Activated gamma-delta T cell treated with anti-CD3 and anti-CD28 coated beads, Interleukin-2, amount 50 U/mL, for 16 hours (primary cell): Measurements from ENCODE around the gene MUSTN1.

Experiments
- DNase-seq: peaks from one replicate; pipeline ENCODE4 v3.0.0-alpha.2; 2020; ENCODE audit warnings: low read depth

Gene MUSTN1

DNA sequence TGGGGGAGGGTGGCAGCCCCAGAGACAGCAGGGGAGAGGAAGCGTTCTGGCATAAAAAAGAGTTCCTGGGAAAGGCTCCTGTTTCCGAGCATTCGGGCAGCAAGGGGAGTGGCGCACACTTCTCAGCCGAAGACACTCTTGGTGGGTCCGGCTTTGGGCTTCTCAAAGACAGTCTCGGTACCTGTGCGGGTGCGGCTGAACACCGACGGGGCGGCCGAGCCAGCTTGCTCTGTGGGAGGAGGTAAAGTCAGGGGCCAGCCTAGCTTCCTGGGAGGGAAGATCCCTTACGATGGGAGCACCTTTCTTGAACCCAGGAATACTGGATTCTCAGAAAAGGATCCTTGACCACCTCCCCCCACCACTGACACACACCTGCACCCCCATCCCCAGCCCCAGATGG lies 1.6 kb downstream of the MUSTN1 start:
- DNase-seq, result no peak

- no peak for DNase-seq
Observed at GRCh38 chr3:52831500-52832301, 3.1 kb downstream of the MUSTN1 start.

DNA sequence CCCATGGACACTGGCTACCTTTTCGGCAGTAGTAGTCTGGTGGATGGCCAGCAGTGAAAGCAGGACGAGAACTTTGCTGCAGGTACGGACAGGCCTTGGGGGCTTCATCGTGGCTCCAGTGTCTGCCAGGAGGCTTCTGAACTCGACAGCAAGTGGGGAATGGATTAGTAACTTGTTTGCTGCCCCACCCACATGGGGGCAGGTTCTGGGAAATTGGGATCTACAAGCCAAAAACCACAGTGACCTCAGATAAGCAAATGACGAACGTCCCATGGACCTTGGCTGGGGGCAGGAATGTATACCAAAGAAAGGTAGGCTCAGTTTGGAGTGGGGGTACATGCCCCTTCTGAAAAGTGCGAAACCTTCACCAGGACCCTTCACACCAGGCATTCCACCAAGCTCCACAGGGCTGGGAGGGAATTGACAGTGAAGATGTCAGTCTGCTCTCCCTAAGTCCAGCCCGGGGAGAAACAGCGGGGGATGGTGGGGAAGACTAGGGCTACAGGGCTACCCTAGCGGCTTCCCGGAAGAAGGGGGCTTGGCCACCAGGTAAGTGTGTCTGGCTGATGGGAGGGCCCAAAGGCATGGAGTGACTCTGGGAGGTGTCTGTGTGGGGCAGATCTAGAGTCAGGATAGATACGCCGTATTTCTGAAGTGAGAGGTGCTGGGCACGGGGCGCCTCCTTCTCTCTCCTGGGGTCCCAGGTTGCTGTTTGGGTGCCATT lies 4.1 kb downstream of the MUSTN1 start, which contains the start of gene ITIH4:
ITIH4 (minus strand) TSS at position 138 of the 724 bp plus-strand sequence; CDS start at position 108, 30 bp downstream.
- DNase-seq, result no peak

DNA sequence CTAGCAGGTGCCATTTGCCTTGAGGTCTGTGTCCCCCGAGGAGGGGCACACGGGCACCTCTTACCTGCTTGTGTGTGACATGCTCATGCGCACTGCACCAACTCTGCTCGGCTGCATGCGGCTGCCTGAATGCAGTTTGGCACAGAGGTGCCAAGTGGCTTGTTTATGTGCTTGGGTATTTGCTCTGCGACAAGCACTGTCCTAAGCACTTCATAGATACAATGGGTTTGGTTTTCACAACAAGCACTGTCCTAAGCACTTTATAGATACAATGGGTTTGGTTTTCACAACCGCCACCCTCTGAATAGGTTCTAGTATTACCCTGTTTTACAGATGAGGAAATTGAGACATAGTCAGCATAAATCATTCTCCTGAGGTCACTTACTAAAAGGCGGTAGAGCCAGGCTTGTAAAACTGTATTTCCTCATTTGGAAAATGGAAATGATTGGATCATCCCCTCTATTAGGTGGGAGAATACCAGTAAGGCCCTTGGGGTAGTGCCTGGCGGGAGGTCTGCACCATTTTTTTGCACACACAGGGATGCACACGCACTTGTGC lies 4.8 kb downstream of the MUSTN1 start:
- DNase-seq, result no peak

GRCh38 chr3:52829482-52829881 lies 5.3 kb downstream of the MUSTN1 start:
- DNase-seq, result no peak

- DNase-seq, result no peak
Observed at GRCh38 chr3:52827866-52828376, 6.9 kb downstream of the MUSTN1 start.

DNA sequence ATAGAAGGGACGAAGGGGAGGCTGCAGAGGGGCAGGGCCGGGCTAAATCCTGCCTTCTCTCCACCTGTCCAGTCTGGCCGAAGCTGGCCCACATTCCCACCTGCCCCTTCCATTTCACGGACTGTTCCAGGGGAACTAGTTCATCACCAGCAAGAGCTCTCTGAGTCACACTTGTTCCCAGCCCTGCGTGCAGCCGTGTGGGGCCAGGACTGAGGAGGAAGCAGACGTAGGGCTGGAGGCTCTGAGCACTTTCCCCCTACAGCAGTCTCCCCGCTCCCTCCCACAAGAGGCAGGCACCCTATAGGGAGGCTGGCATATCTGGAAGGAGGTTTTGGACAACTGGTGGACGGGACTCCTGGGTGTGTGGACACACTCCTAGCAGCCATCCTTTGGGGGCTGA lies 7.4 kb downstream of the MUSTN1 start:
- DNase-seq, result no peak

GRCh38 chr3:52824037-52824436 lies 10.8 kb downstream of the MUSTN1 start:
- DNase-seq, result no peak

- DNase-seq, result no peak
Observed at GRCh38 chr3:52822363-52822762, 12.5 kb downstream of the MUSTN1 start.

DNA sequence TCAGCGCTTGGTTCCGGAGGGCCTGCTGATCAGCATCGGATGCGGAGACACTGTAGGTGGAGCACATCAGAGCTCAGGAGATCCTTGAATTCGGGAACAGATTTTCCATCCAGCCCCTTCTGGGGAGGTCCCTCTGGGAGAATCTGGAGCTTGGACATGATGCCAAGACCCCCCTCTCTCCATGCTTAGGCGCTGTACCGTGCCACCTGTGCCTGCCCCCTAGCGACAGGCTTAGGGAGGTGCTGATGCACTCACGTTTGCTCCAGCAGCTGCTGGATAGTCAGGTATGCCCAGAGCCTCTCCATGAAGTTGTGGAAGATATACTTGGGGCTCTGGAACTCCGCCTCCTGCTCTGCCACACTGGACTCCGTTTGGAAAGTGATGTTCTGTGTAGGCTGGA lies 14.1 kb downstream of the MUSTN1 start:
- no peak for DNase-seq

GRCh38 chr3:52819936-52820335 lies 14.9 kb downstream of the MUSTN1 start:
- no peak for DNase-seq

GRCh38 chr3:52817860-52818259 lies 17.0 kb downstream of the MUSTN1 start:
- no peak for DNase-seq

- DNase-seq, result no peak
Observed at GRCh38 chr3:52817221-52817620, 17.6 kb downstream of the MUSTN1 start.

DNA sequence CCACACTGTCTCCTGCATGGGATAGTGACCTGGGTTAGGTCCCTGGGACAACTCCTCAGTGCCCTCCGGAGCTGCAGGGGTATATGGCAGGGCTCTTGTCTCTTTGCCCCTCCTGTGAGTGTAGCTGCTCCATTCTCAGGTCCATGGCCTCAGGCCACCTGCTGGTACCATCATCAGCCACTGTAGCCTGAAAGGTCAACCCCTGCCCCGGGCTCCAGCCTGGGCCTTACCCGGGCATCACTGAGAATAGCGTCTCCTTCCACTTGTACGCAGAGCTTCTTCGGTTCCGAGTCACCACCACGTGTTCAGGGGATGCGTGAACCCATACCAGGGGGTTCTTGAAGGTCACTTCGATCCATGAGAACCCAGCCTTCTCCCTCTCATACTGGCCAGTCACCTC lies 18.2 kb downstream of the MUSTN1 start:
- DNase-seq, result no peak

DNA sequence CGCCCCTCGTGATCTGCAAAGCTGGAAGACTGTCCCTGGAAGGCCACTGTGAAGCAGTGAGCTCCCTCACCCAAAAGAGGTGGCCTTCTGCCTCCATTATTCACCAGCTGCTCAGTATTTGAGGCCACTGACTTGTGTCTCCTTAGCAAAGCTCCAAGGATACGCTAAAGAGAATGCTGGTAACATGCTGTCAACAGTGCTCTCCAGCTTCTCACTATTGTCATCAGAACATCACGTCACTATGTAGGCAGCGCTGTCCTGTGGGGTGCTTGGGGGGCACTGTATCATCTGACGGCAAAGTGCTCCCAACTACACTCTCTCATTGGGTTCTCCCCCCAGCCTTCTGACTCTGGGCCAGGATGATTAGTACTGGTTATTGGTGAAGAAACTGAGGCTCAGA lies 18.6 kb downstream of the MUSTN1 start:
- no peak for DNase-seq

DNA sequence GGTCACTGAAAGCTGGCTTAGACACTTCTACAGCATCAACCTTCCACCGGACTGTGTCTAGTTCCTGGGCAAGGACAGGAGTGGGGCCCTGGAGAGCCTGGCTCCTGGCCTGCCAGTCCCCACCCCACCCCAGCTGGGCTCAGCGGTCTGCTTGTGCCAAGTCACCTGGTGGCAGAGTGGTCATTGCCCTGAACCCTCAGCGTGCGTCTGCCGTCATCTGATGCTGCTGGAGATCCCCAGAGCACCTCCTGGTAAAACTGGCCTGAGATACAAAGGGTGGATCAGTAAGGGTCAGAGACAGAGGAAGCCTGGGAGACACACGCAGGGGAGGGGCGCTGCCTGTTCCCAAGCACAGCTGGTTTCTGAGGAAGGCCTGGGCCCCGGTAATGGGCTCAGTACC lies 21.0 kb downstream of the MUSTN1 start:
- no peak for DNase-seq

- DNase-seq, result no peak
Observed at GRCh38 chr3:52811452-52812011, 23.3 kb downstream of the MUSTN1 start.

DNA sequence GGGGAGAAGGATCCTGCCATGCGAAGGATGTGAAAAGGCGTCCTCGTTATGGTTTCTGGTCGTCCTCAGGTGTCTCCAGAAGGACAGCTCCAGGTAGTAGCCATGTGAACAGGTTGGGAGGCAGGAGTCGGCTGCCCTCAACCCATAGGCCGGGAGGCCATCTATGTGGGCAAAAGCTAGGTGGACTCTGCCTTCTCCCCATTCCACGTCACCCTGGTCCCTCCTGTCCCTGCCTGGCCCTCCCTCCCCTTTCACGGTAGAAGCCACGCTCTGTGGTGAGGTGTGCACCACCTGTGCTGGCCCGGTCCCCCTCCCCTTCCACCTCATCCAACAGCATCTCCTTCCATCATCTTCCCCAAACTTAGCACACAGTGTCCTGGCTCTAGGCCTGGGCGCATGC lies 23.9 kb downstream of the MUSTN1 start:
- DNase-seq, result no peak

- no peak for DNase-seq
Observed at GRCh38 chr3:52809662-52810377, 25.0 kb downstream of the MUSTN1 start.

DNA sequence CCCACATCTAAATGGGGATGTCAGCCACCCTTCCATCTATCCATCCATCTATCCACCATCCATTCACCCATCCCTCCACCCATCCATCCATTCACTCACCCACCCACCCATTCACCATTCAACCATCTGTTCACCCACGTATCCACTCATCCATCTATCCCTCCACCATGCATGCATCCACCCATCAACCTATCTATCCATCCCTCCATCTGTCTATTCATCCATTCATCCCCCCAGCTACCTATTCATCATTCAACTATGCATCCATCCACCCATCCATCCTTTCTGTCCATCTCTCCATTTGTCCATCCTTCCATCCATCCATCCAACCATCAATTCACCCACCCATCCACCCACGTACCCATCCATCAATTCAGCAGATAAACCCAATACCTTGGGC lies 25.7 kb downstream of the MUSTN1 start:
- no peak for DNase-seq

DNA sequence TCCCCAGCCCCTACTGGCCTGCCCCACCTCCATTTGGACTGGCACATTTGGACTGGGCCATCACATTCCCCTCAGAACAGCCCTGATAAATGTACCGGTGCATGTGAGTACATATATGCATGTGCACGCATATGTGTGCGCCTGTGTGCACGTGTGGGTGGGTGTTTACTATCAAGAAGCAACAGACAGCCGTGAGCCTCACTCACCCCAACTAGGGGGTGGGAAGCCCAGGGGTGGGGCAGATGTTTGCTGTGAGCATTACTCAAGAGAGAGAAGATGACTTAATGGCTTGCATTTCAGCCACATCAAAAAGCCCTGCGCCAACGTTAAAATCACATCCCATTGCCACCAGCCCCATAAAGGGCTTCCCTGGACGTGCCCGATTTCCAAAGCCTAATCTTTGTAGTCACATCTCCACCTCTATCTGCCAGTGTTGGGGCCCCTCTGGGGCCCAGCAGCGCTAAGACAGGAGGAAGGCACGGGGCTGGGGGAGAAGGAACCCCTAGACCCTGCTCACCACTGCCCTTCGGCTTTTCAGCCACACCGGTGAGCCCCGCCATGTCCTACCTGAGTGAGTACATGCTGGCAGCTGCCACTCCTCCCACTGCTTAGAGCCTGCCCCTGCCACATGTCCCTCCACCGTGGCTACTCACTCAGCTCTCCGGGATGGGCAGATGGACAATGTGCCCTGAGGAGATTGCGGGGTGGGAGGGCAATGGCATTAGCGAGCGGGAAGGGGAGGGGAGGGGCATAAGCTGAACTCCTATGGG lies 29.4 kb downstream of the MUSTN1 start:
- no peak for DNase-seq
